Breast epithelium (tissue), 3 donors: ENCODE measurements around the gene ZNF622.

Source experiments
- CTCF ChIP-seq, 3 donors: fragments of 450-650 bp; IDR thresholded peaks; one replicate each; pipeline ENCODE4 v1.5.1; 2016 to 2017; ENCODE audit warnings: antibody characterized with exemption in 3 of 3, mild to moderate bottlenecking in 3 of 3, moderate library complexity in 3 of 3
- POLR2A ChIP-seq: fragments of 450-650 bp; IDR thresholded peaks from one replicate; pipeline ENCODE4 v1.6.1; 2016; ENCODE audit warnings: antibody characterized with exemption, mild to moderate bottlenecking, moderate library complexity

- TF ChIP-seq POLR2A (no peak), CTCF (IDR thresholded peaks at IDR 0.05) (no peak)
Measured at GRCh38 chr5:16457853-16458252, 7.7 kb downstream of the ZNF622 start.
